Renal pelvis (tissue), 4 donors: Measurements from ENCODE around the gene KCNE3. TPM values are rescaled to one million over a fixed set of nuclear protein-coding genes. Genes with fewer than 3 reads are reported as not detected.

Experiments used
- DNase-seq: peaks from one replicate; pipeline ENCODE4 v3.0.0-alpha.2; 2013
- polyA plus RNA-seq, 3 donors: library from polyadenylated mRNA; unstranded; fragments of 120-200 nt; gene quantifications; one replicate each; pipeline ENCODE4 v1.2.1, GENCODE V29; 2013; ENCODE audit not compliant: insufficient read length in 3 of 3

KCNE3 gene
- polyA plus RNA-seq, 3 donors, result 29.0 to 36.6 (median 35.0) TPM

GRCh38 chr11:74474316-74474715 lies 7.0 kb upstream of the KCNE3 start:
- no peak for DNase-seq

DNA sequence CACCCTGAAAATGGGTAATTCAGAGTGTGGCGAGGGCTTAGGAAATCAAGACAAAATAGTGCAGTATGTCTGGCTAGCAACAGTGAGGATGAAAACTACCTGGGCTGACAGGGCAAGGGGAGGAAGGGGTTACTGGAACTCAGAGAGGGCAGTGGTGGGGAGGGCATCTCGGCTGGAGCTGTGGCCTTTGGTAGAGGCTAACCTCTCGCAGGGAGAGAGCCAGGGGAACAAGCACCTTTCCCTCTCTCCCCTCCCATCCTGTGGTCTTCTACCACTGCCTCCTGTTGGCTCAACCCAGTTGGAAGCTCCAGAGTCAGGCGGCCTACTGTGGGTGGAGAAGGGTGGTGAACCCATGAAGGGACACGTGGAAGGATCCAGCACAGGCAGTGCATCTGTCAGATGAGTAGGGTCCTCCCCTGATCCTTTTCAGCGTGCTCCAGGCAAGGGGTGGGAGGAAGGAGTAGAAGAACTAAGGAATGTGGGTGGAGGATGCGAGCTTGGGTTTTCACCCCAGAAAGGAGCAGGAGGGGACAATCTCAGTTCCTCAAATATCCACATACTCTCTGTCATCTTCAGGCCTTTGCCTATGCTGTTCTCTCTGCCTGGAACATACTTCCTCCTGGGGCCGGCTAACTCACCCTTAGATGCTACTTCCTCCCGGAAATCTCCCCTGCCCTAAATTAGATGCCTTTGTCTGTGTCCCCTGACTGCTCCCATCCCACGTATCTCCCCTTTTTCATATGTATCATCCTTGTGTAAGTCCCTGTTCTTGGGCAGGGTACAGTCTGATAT lies 6.2 kb upstream of the KCNE3 start:
- no peak for DNase-seq

DNA sequence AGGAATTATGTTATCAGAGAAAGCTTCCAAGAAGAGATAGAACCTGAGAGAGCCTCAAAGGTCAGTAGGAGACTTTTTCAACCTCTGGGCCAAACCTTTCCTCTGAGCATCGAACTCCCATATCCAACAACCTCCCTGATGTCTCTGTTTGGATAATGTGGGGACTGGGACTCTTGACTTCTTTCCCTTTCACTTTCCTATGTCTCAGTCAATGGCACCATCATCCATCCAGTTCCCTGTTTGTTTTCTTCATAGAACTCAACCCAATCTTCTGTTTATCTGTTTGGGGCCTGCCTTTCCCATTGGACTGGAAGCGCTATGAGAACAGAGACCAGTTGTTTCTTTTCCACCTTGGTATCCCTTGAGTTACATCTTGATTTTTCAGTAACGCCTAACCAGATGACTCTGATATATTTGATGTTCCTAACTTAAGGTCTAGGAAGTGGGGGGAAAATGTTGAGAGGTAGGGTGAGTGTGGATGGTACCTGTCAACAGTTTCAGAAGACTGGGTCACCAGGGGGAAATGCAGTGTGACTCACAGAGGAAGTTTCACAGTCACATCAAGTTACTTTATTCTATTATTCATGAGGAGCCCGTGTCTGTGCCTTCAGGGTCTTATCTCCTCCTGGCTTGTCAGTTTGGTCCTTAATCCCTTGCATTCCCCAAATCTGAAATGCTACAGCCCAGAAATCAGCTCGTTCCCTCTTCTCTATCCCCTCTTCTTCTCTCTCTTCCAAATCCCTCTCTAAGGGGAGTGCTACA lies 4.5 kb upstream of the KCNE3 start:
- no peak for DNase-seq

GRCh38 chr11:74471037-74471436 lies 3.7 kb upstream of the KCNE3 start:
- no peak for DNase-seq

DNA sequence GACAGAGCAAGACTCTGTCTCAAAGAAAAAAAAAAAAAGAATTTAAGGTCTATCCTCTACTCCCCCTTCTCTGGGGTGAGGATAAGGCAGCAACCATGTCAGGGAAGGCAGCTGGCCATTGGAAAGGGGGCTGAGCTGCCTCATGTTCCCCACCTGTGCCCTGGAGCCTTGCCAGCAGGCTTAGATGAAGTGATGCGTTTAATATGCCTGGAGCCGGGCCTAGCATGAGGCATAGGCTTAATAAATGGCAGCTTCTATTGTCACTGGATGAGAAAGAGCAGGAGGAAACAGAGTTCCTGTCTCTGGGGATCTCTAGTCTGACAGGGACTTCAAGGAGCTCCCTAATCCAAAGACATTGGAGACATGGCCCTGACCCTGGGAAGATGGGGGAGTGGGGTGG lies 3.2 kb upstream of the KCNE3 start:
- no peak for DNase-seq

- DNase-seq, result no peak
These were observed 1.6 kb upstream of the KCNE3 start for GRCh38 chr11:74468936-74469335.

DNA sequence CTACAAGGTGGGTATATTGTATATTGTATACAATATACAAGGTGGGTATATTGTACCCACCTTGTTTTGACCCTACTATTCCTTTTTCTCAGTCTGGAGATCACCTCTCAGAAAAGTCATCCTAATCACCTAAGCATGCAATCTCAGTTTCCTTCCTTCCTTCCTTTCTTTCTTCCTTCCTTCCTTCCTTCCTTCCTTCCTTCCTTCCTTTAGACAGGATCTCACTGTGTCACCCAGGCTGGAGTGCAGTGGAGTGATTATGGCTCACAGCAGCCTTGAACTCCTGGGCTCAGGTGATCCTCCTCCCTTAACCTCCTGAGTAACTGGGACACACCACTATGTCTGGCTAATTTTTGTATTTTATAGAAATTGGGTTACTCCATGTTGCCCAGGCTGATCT lies 1.2 kb upstream of the KCNE3 start:
- DNase-seq, result no peak

- no peak for DNase-seq
These were observed 709 bp upstream of the KCNE3 start for GRCh38 chr11:74468058-74468457.

GRCh38 chr11:74465291-74465708 lies 2.0 kb downstream of the KCNE3 start:
- no peak for DNase-seq

DNA sequence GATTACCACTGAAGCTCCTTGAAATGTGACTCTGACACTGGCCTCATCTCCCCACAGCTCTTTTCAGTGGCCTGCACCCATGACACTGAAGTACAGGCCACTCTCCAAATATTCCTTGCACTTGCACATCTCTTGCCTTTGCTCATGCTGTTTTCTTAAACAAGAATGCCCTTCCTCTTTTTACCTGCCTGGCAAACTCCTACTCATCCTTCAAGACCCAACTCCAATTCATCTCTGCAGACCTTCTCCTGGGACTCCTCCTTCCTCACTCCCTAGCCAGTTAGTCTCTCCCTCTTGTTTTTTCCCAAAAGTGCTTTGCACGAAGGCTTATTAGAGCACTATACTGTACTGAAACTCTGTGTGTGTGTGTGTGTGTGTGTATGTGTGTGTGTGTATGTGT lies 2.6 kb downstream of the KCNE3 start:
- no peak for DNase-seq

- DNase-seq, result no peak
These were observed 4.1 kb downstream of the KCNE3 start for GRCh38 chr11:74463216-74463615.

DNA sequence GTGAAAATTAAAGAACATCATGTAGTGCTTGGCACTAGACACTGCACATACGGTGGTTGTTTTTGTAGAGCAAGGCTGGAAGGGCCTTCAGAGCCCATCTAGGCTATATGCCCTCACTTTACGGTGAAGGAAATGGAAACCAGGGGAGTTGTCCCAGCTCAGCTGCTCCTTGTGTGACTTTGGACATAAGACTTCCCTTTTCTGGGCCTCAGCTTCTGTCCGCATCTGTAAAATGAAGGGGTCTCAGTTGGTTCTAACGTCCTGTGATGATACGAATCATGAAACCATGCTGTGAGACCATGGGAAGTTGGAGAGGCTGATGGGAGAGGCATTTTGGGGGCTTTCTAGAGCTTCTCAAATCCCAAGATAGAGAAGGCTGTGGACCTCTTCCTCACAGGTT lies 4.7 kb downstream of the KCNE3 start:
- no peak for DNase-seq

DNA sequence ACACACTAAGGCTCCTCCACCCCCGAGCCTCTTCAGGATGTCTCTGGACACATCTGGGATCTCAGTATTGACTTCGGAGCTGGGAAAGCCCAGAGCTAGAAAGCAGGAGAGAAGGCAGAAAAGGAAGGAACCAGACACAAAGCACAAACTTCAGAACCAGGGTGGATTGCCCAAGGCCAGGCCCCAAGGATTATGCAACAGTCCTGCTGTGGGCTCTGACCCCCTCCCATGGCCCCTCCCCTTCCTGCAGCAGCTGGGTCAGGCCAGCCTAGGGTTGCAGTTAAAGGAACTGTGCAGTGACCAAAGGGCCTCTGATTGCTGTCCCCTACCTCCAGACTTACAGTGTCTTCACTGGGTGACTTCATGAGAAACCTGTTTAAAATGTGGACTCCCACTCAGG lies 5.3 kb downstream of the KCNE3 start:
- no peak for DNase-seq

- DNase-seq, result no peak
These were observed 6.7 kb downstream of the KCNE3 start for GRCh38 chr11:74460481-74461154.

DNA sequence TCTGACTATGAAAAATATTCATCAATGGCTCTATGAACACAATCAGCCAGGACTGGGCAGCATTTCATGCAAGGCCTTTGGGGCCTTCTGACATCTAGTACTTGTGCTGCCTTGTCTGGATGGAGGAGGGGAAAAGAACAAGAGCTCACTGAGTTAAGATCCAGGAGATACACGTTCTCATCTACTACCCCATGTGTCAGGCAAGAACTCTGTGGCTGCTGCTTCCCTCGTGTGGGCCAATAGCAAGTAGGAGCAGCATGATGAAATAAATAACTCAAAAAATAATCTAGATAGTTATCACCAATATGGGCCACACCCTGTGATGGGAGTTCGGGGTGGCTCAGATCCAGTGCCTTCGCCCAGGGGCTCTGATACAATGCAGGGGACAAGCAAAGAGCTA lies 7.3 kb downstream of the KCNE3 start:
- DNase-seq, result no peak

GRCh38 chr11:74459584-74459983 lies 7.8 kb downstream of the KCNE3 start:
- no peak for DNase-seq

GRCh38 chr11:74457356-74457755 lies 10.0 kb downstream of the KCNE3 start:
- no peak for DNase-seq

DNA sequence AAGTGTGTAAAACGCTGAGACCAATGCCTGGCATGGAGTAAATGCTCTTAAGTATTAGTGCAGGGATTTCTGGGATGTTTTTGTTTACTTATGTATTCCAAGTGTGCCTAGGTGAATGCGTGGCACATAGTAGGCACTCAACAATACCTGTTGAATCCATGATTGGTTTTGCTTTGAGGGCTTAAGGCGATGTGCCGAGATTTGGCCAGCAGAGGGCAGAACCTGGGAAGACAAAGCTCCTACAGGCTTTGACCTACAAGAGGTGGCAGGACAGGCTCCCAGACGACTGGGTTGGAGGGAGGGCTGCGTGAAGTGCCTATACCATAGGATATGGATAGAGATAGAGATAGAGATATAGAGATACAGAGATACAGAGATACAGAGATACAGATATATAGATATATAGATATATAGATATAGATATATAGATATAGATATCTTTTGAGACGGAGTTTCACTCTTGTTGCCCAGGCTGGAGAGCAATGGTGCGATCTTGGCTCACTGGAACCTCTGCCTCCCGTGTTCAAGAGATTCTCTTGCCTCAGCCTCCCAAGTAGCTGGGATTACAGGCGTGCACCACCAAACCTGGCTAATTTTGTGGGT lies 13.9 kb downstream of the KCNE3 start:
- DNase-seq, result peak; percentile 46

GRCh38 chr11:74452366-74452765 lies 15.0 kb downstream of the KCNE3 start:
- DNase-seq, result no peak

DNA sequence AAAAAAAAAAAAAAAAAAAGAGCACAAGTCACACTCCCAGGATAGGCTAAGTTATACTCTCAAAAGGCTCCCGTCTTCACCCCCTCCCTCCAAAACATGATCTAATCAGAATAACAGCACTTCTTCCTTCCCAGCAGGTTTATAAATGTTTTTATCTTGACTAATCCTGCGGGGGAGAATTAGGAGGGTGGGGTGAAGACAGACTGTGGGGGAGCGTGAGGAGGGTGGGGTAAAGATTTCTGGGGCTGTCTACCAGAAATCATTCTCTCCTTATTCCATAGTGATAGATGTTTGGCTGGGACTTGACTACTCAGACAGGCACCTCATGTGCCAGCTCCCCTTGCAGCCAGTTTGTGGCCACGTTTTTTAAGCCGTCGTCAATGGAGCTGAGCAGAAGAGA lies 17.0 kb downstream of the KCNE3 start:
- no peak for DNase-seq

GRCh38 chr11:74449369-74449931 lies 17.9 kb downstream of the KCNE3 start:
- peak; percentile 75 for DNase-seq

GRCh38 chr11:74447720-74448119 lies 19.6 kb downstream of the KCNE3 start:
- DNase-seq, result no peak
